GM12878 (cell line): ENCODE results near the gene GPR137B.

Experiments
- CBFB ChIP-seq: IDR thresholded peaks from 2 replicates; pipeline ENCODE4 v1.6.1; 2016; ENCODE audit warnings: antibody characterized with exemption, low read depth
- CBX3 ChIP-seq: fragments of 200-600 bp; sonication (generic); IDR thresholded peaks from 2 replicates; pipeline ENCODE4 v1.6.1; 2016; ENCODE audit warnings: low read depth, borderline replicate concordance
- EGR1 ChIP-seq, 2 experiments: IDR thresholded peaks; 1 replicate in 1 of 2; 2 replicates in 1 of 2; pipeline ENCODE4 v1.6.1; 2011 to 2012; ENCODE audit warnings: low read depth in 2 of 2, low read length in 2 of 2, borderline replicate concordance in 1 of 2, mild to moderate bottlenecking in 1 of 2, moderate library complexity in 1 of 2
- EZH2 ChIP-seq: IDR thresholded peaks from 2 replicates; pipeline ENCODE4 v1.6.1; 2012; ENCODE audit warnings: low read depth, mild to moderate bottlenecking, control low read depth, inconsistent platforms, low read length, borderline replicate concordance; ENCODE audit not compliant: control insufficient read depth
- HDGF ChIP-seq: fragments of 450-650 bp; IDR thresholded peaks from 2 replicates; pipeline ENCODE4 v1.6.1; 2016; ENCODE audit warnings: antibody characterized with exemption
- IRF4 ChIP-seq: IDR thresholded peaks from 2 replicates; pipeline ENCODE4 v1.6.1; 2011; ENCODE audit warnings: low read depth, low read length
- JUNB ChIP-seq: IDR thresholded peaks from 2 replicates; pipeline ENCODE4 v1.6.1; 2016; ENCODE audit warnings: antibody characterized with exemption, mild to moderate bottlenecking
- POLR2A ChIP-seq: IDR thresholded peaks from 2 replicates; pipeline ENCODE4 v1.6.1; 2011; ENCODE audit warnings: low read depth, mild to moderate bottlenecking, low read length
- SMC3 ChIP-seq: IDR thresholded peaks from 2 replicates; pipeline ENCODE4 v1.6.1; 2011; ENCODE audit warnings: low read length, improper control_type of control experiment, borderline replicate concordance
- ZNF24 ChIP-seq: fragments of 450-650 bp; IDR thresholded peaks from 2 replicates; pipeline ENCODE4 v1.6.1; 2017; ENCODE audit warnings: antibody characterized with exemption, mild to moderate bottlenecking
- ZNF384 ChIP-seq: IDR thresholded peaks from 2 replicates; pipeline ENCODE4 v1.6.1; 2012; ENCODE audit warnings: low read depth, mild to moderate bottlenecking, low read length, improper control_type of control experiment, borderline replicate concordance
- TF ChIP-seq, protein P1 (sequence below), 3 experiments: IDR thresholded peaks in 2 of 3; conservative IDR thresholded peaks in 1 of 3; 2 replicates each; pipeline ENCODE4 v1.5.1; 2011; ENCODE audit warnings: low read depth in 3 of 3, low read length in 3 of 3, mild to moderate bottlenecking in 3 of 3, control low read depth in 2 of 3, moderate library complexity in 2 of 3, inconsistent platforms in 1 of 3, mixed read lengths in 1 of 3; ENCODE audit not compliant: control insufficient read depth in 2 of 3, insufficient read depth in 1 of 3; ENCODE audit errors: extremely low read depth in 1 of 3
- TF ChIP-seq, protein P2 (sequence below): IDR thresholded peaks from 2 replicates; pipeline ENCODE4 v1.6.1; 2011; ENCODE audit warnings: borderline replicate concordance, low read depth, mild to moderate bottlenecking, moderate library complexity, low read length; ENCODE audit not compliant: insufficient read depth, poor library complexity, severe bottlenecking

DNA sequence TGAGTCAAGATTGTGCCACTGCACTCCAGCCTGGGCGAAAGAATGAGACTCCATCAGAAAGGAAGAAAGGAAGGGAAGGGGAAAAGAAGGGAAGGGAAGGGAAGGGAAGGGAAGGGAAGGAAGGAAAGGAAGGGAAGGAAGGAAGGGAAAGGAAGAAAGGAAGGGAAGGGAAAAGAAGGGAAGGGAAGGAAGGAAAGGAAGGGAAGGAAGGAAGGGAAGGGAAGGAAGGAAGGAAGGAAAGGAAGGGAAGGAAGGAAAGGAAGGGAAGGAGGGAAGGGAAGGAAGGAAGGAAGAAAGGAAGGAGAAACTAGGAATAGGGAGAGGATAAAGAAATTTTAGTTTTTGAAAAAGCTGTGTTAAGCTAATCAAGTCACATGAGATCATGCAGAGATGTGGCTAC, 44.1 kb upstream of the GPR137B start:
- TF ChIP-seq, protein P1, sequence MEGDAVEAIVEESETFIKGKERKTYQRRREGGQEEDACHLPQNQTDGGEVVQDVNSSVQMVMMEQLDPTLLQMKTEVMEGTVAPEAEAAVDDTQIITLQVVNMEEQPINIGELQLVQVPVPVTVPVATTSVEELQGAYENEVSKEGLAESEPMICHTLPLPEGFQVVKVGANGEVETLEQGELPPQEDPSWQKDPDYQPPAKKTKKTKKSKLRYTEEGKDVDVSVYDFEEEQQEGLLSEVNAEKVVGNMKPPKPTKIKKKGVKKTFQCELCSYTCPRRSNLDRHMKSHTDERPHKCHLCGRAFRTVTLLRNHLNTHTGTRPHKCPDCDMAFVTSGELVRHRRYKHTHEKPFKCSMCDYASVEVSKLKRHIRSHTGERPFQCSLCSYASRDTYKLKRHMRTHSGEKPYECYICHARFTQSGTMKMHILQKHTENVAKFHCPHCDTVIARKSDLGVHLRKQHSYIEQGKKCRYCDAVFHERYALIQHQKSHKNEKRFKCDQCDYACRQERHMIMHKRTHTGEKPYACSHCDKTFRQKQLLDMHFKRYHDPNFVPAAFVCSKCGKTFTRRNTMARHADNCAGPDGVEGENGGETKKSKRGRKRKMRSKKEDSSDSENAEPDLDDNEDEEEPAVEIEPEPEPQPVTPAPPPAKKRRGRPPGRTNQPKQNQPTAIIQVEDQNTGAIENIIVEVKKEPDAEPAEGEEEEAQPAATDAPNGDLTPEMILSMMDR (IDR thresholded peaks at IDR 0.05 in 2 of 3, conservative IDR thresholded peaks at IDR 0.05 in 1 of 3; ENCODE audit: control insufficient read depth in 2 of 3, extremely low read depth in 1 of 3, insufficient read depth in 1 of 3, low read depth in 3 of 3, low read length in 3 of 3), result no peak
- no peak for TF ChIP-seq SMC3
- no peak for TF ChIP-seq CBFB
- TF ChIP-seq POLR2A, result no peak
- TF ChIP-seq, protein P2, sequence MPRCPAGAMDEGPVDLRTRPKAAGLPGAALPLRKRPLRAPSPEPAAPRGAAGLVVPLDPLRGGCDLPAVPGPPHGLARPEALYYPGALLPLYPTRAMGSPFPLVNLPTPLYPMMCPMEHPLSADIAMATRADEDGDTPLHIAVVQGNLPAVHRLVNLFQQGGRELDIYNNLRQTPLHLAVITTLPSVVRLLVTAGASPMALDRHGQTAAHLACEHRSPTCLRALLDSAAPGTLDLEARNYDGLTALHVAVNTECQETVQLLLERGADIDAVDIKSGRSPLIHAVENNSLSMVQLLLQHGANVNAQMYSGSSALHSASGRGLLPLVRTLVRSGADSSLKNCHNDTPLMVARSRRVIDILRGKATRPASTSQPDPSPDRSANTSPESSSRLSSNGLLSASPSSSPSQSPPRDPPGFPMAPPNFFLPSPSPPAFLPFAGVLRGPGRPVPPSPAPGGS, result no peak
- TF ChIP-seq EGR1 (IDR thresholded peaks at IDR 0.05; ENCODE audit: borderline replicate concordance in 1 of 2, low read depth in 2 of 2, low read length in 2 of 2), result no peak
- no peak for TF ChIP-seq HDGF
- no peak for TF ChIP-seq ZNF24
- TF ChIP-seq EZH2, result no peak
- no peak for TF ChIP-seq CBX3
- TF ChIP-seq JUNB, result no peak
- no peak for TF ChIP-seq IRF4
- TF ChIP-seq ZNF384, result no peak
